ENCODE data around the gene ATM.
"Not testable (repeated sequence)": the region's sequence is repeated elsewhere in the genome, so short reads cannot be mapped to it uniquely, and the experiment has no call there.

ATM gene

GRCh38 chr11:108286956-108287355 lies 64.1 kb downstream of the ATM start:
- no peak for DNase-seq

- DNase-seq = not testable (repeated sequence)
Measured at GRCh38 chr11:108289066-108289465, 66.2 kb downstream of the ATM start.

DNA sequence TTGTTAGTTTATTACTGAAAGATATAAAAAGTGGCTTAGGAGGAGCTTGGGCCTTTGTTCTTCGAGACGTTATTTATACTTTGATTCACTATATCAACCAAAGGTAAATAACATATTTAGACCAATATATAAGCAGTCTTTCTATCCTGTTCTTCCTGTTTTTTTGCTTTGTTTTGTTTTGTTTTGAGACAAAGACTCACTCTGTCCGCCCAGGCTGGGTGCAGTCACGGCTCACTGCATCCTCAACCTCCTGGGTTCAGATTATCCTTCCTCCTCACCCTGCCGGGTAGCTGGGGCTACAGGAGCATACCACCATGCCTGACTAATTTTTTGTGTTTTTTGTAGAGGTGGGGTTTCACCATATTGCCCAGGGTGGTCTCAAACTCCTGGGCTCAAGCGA lies 66.8 kb downstream of the ATM start:
- DNase-seq = no peak

- no peak for DNase-seq
Measured at GRCh38 chr11:108293229-108293628, 70.4 kb downstream of the ATM start.

DNA sequence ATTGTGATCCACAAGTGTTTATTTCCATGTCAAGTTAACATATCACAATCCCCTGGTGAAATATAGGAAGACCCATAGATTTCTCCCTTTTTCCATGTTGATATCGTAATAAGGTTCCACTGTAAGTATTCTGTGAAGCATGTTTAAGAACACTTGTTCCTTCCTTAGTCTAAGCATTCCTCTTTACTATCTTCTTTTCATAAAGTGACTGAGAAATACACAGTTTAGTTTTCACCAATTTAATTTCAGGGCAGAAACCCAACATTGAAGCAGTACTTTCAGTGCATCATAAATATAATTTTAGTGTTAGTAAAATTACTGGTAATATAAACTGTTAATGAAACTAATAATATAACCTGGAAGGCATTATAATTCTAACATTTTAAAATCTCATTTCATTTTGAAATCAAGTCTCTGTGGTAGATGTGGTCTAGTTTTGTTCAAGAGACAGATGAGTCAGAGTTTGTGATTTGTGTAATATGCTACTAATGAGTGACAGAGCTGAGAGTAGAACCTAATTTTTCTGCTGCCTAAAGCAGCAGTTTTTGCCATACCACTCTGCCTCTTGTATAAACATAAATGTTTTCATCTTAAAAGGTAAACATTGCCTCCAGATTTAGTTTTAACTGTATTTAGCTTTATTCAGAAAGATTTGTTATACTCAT lies 79.4 kb downstream of the ATM start:
- DNase-seq = peak; percentile 69

GRCh38 chr11:108307751-108308150 lies 84.9 kb downstream of the ATM start:
- no peak for DNase-seq

- DNase-seq = no peak
Measured at GRCh38 chr11:108313444-108313843, 90.6 kb downstream of the ATM start.

GRCh38 chr11:108316061-108316460 lies 93.2 kb downstream of the ATM start:
- no peak for DNase-seq

GRCh38 chr11:108319541-108320145 lies 96.8 kb downstream of the ATM start:
- DNase-seq = no peak

- DNase-seq = no peak
Measured at GRCh38 chr11:108322666-108323065, 99.8 kb downstream of the ATM start.

DNA sequence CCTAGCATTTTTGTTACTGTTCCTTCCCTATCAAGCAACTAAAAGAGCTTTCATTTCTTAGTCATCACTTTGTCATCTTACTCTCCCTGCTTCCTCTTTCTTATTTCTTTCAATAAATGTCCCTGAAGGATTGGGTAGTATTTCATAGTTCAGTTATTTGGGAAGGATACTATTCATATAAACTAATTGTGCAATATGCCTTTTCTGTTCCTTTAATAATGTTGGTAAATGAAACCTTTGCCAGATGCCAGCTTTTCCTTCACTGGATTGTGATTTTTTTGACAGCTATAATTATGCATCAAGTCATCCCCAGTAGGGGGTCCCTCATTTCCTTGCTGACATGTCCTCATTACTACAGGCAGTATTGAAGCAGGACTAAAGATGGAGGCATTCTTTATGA lies 101.7 kb downstream of the ATM start:
- DNase-seq = no peak

DNA sequence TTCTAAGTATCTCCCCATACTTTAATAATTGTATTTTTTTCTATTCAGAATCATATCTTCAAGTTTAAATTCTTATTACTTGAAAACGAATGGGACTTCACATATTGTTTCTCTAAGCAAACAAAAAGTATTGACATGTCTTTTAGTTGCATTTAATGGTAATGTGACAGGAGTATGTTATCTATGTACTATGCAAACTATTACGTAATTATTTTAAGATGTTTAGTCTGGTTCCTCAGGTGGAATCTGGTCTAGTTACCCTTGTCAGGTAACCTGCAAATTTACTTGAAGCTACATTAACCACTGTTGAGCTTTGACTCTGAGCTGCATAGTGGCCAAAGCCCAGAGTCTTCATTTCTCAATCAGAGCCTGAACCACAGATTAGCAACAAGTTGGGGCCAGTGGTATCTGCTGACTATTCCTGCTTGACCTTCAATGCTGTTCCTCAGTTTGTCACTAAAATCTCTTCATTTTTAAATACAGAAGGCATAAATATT lies 110.6 kb downstream of the ATM start:
- DNase-seq = no peak

- no peak for DNase-seq
Measured at GRCh38 chr11:108338750-108339149, 115.9 kb downstream of the ATM start.

- peak; percentile 4 for DNase-seq
Measured at GRCh38 chr11:108340973-108341372, 118.1 kb downstream of the ATM start.

- no peak for DNase-seq
Measured at GRCh38 chr11:108341654-108342053, 118.8 kb downstream of the ATM start.

GRCh38 chr11:108343714-108344113 lies 120.8 kb downstream of the ATM start:
- DNase-seq = no peak

DNA sequence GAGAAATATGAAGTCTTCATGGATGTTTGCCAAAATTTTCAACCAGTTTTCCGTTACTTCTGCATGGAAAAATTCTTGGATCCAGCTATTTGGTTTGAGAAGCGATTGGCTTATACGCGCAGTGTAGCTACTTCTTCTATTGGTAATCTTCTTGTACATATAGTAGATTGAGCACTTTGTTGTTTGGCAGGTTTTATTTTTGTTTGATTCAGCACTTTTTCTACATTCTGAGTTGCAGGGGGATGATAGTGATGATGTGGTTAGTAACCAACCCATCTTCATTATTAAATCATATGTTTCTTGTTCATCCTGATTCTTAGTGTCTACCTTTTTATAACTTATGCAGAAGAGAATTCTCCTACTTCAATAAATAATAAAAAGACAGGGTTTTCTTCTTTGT lies 122.9 kb downstream of the ATM start:
- no peak for DNase-seq

DNA sequence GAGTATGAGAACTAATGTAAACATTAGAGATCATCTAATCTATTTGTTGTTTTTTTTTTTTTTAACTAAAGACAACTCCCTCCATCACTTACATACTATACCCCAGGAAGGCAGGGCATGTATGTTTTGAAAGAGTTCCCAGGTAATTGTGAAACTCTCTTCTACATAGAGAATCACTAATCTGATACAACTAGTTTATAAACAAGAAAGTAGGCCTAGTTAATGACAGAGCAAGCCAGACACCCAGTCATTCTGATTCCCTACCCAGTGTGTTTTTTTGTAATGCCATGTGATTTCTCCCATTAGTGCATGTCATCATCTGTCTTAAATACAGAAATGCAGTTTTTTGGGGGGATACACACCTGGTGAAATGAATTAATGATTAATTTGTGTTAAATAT lies 123.6 kb downstream of the ATM start:
- no peak for DNase-seq

- no peak for DNase-seq
Measured at GRCh38 chr11:108351468-108351867, 128.6 kb downstream of the ATM start.

DNA sequence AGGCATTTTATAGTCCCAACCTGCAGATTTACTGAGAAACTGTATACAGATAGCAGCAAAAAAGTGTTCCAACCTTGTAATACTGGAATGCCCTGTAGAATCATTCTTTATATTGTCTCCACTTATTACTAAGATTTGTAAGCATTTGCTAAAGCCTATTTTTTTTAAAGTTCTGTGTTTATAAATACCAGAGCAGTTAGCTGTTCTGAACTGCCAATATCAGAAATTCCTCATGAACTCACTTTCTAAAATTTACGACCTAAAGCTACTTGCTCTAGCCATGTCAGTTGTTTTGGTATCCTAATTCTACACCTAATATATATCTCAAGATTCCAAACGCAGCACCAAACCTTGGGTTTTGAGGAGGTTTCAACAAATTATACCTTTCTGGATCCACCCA lies 141.3 kb downstream of the ATM start:
- no peak for DNase-seq

- DNase-seq = no peak
Measured at GRCh38 chr11:108368134-108368533, 145.3 kb downstream of the ATM start.

GRCh38 chr11:108369064-108369463 lies 146.2 kb downstream of the ATM start:
- no peak for DNase-seq

GRCh38 chr11:108370315-108370714 lies 147.4 kb downstream of the ATM start:
- DNase-seq = no peak

GRCh38 chr11:108370990-108371389 lies 148.1 kb downstream of the ATM start:
- no peak for DNase-seq

DNA sequence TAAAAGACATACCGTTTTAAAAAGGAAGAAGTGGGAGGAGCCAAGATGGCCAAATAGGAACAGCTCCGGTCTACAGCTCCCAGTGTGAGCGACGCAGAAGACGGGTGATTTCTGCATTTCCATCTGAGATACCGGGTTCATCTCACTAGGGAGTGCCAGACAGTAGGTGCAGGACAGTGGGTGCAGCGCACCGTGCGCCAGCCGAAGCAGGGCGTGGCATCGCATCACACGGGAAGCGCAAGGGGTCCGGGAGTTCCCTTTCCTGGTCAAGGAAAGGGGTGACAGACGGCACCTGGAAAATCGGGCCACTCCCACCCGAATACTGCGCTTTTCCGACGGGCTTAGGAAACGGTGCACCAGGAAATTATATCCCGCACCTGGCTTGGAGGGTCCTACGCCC lies 150.6 kb downstream of the ATM start:
- DNase-seq = not testable (repeated sequence)

Data from activated CD4-positive, alpha-beta T cell treated with anti-CD3 and anti-CD28 coated beads, Interleukin-2, amount 50 U/mL, for 16 hours (primary cell).